IMR-90 (cell line): ENCODE measurements around the gene RSAD1. TPM values are rescaled to one million over a fixed set of nuclear protein-coding genes. Genes with fewer than 3 reads are reported as not detected.
"Not testable (repeated sequence)": the region's sequence is repeated elsewhere in the genome, so short reads cannot be mapped to it uniquely, and the experiment has no call there.

Experiments used
- ATAC-seq: fragments of 200-7000 bp; cut with Tn5 transposase; 2 replicates; pipeline ENCODE4 v1.9.1; 2020; ENCODE audit warnings: low read depth, mild to moderate bottlenecking, moderate library complexity
- BruUV-seq: library from RNA; stranded (reverse); fragments of 400-500 nt; replicated peaks from 2 replicates; lab custom pipeline; 2021; lab: Mats Ljungman, UMichigan
- CTCF ChIA-PET: fragments of 300-600 bp; formaldehyde crosslinking; extraction: SDS; loops from one replicate; lab custom pipeline; 2021; ENCODE audit warnings: antibody characterized with exemption; lab: Yijun Ruan, JAX
- POLR2A ChIA-PET: fragments of 300-600 bp; sonication (Branson Sonifier 250); formaldehyde crosslinking; loops from one replicate; lab custom pipeline; 2022; ENCODE audit warnings: antibody characterized with exemption; ENCODE audit not compliant: unreplicated experiment; lab: Charles Lee
- DNase-seq: peaks from one replicate; pipeline ENCODE4 v3.0.0; 2013
- H2AFZ ChIP-seq: replicated peaks from 2 replicates; pipeline ENCODE3; 2013; ENCODE audit warnings: low read length, mild to moderate bottlenecking; ENCODE audit not compliant: poor library complexity
- H2AK5ac ChIP-seq: 2 replicates; pipeline ENCODE4 v1.6.1; 2013; ENCODE audit warnings: low read depth, low read length, inconsistent platforms
- H2AK9ac ChIP-seq: replicated peaks from 2 replicates; pipeline ENCODE3; 2013; ENCODE audit warnings: mild to moderate bottlenecking, low read depth, low read length, moderate library complexity; ENCODE audit not compliant: poor library complexity
- H2BK120ac ChIP-seq: 2 replicates; pipeline ENCODE4 v1.6.1; 2013; ENCODE audit warnings: low read depth, low read length, inconsistent platforms
- H2BK15ac ChIP-seq: 3 replicates; pipeline ENCODE4 v1.6.1; 2013; ENCODE audit warnings: low read depth, low read length, inconsistent platforms
- H2BK20ac ChIP-seq: 2 replicates; pipeline ENCODE4 v1.6.1; 2013; ENCODE audit warnings: low read depth, mild to moderate bottlenecking, inconsistent platforms, low read length, moderate library complexity
- H2BK5ac ChIP-seq: 2 replicates; pipeline ENCODE4 v1.6.1; 2013; ENCODE audit warnings: mild to moderate bottlenecking, low read depth, low read length, inconsistent platforms; ENCODE audit not compliant: poor library complexity, severe bottlenecking
- H3K14ac ChIP-seq: replicated peaks from 2 replicates; pipeline ENCODE4 v1.6.1; 2013; ENCODE audit warnings: low read depth, low read length, inconsistent platforms
- H3K18ac ChIP-seq: 2 replicates; pipeline ENCODE4 v1.6.1; 2013; ENCODE audit warnings: low read depth, low read length, control low read depth
- H3K23ac ChIP-seq: 2 replicates; pipeline ENCODE4 v1.6.1; 2013; ENCODE audit warnings: low read depth, low read length, inconsistent platforms
- H3K27ac ChIP-seq: 2 replicates; pipeline ENCODE4 v1.5.1; 2013; ENCODE audit warnings: mild to moderate bottlenecking, control low read depth, low read length; ENCODE audit not compliant: insufficient read depth
- H3K27me3 ChIP-seq: 2 replicates; pipeline ENCODE4 v1.6.1; 2013; ENCODE audit warnings: low read length; ENCODE audit not compliant: control insufficient read depth, insufficient read depth
- H3K36me3 ChIP-seq: 2 replicates; pipeline ENCODE4 v1.6.1; 2013; ENCODE audit warnings: low read length, mixed read lengths; ENCODE audit not compliant: control insufficient read depth, insufficient read depth
- H3K4ac ChIP-seq: 2 replicates; pipeline ENCODE4 v1.6.1; 2013; ENCODE audit warnings: low read depth, low read length, inconsistent platforms
- H3K4me1 ChIP-seq: 2 replicates; pipeline ENCODE4 v1.6.1; 2013; ENCODE audit warnings: low read length, mixed read lengths; ENCODE audit not compliant: control insufficient read depth, insufficient read depth
- H3K4me2 ChIP-seq: 2 replicates; pipeline ENCODE4 v1.6.1; 2013; ENCODE audit warnings: low read depth, mild to moderate bottlenecking, control low read depth, low read length, moderate library complexity
- H3K4me3 ChIP-seq: 2 replicates; pipeline ENCODE4 v1.5.1; 2013; ENCODE audit warnings: low read depth, mild to moderate bottlenecking, control low read depth, low read length, moderate library complexity; ENCODE audit not compliant: insufficient read depth
- H3K56ac ChIP-seq: 2 replicates; pipeline ENCODE4 v1.6.1; 2013; ENCODE audit warnings: low read length, inconsistent platforms; ENCODE audit not compliant: insufficient read depth; ENCODE audit errors: extremely low read depth
- H3K79me1 ChIP-seq, 2 experiments: 2 replicates each; pipeline ENCODE4 v1.6.1; 2013; ENCODE audit warnings: low read length in 2 of 2, inconsistent platforms in 1 of 2, low read depth in 1 of 2
- H3K9ac ChIP-seq: 2 replicates; pipeline ENCODE4 v1.6.1; 2013; ENCODE audit warnings: low read depth, low read length, control low read depth
- H3K9me1 ChIP-seq: 2 replicates; pipeline ENCODE4 v1.6.1; 2013; ENCODE audit warnings: low read length, inconsistent platforms; ENCODE audit not compliant: insufficient read depth
- H3K9me3 ChIP-seq: 2 replicates; pipeline ENCODE4 v1.6.1; 2013; ENCODE audit warnings: low read length; ENCODE audit not compliant: control insufficient read depth, insufficient read depth
- H4K20me1 ChIP-seq: 2 replicates; pipeline ENCODE4 v1.6.1; 2013; ENCODE audit warnings: low read length, inconsistent platforms; ENCODE audit not compliant: insufficient read depth
- H4K5ac ChIP-seq: 2 replicates; pipeline ENCODE4 v1.6.1; 2013; ENCODE audit warnings: mild to moderate bottlenecking, low read depth, low read length, control low read depth
- H4K8ac ChIP-seq, 2 experiments: 2 replicates each; pipeline ENCODE4 v1.6.1; 2013; ENCODE audit warnings: low read depth in 2 of 2, low read length in 2 of 2, control low read depth in 1 of 2, inconsistent platforms in 1 of 2
- H4K91ac ChIP-seq: 2 replicates; pipeline ENCODE4 v1.6.1; 2013; ENCODE audit warnings: low read depth, low read length, inconsistent platforms; ENCODE audit not compliant: insufficient read depth
- WGBS, 2 experiments: methylation state at CpG; one replicate each; pipeline versions ENCODE4 v1.1.5 to v1.1.7; 2013; ENCODE audit warnings: missing lambda C conversion rate in 2 of 2; ENCODE audit not compliant: insufficient read length in 1 of 2; ENCODE audit errors: extremely low coverage in 2 of 2; 5-methylcytosine and 5-hydroxymethylcytosine counted together
- dilution Hi-C: fragments of 300-500 bp; cut with HindIII; formaldehyde crosslinking; loops from one replicate; pipeline ENCODE4 v1.14.3; 2018; ENCODE audit warnings: low sequenced_read_pairs; ENCODE audit not compliant: unreplicated experiment
- in situ Hi-C: fragments of 300-500 bp; cut with MboI; formaldehyde crosslinking; loops from 3 replicates; pipeline ENCODE4 v1.14.3; 2019; ENCODE audit warnings: low sequenced_read_pairs, inconsistent platforms, mixed read lengths
- intact Hi-C: fragments of 100-400 bp; cut with micrococcal nuclease; formaldehyde crosslinking; loops from 2 replicates; pipeline ENCODE4 v1.10.0; 2022
- polyA plus RNA-seq, 3 experiments: library from polyadenylated mRNA; depleted of rRNA; stranded (reverse); fragments of >200 nt; gene quantifications; 2 replicates each; pipeline ENCODE4 v1.2.3, GENCODE V29; 2012; ENCODE audit warnings: low replicate concordance in 1 of 3
- total RNA-seq: library from RNA; depleted of rRNA; stranded (reverse); fragments of >200 nt; gene quantifications from 2 replicates; pipeline ENCODE4 v1.2.3, GENCODE V29; 2012

Gene RSAD1
- total and polyA plus RNA-seq, 2 of the 4 experiments (the other 2 are of a cell fraction), result 10.8 to 19.2 TPM

GRCh38 chr17:50475775-50476544 lies 2.7 kb upstream of the RSAD1 start:
- H2AFZ ChIP-seq, H2AK5ac ChIP-seq, H3K4me1 ChIP-seq, H4K20me1 ChIP-seq, H3K18ac ChIP-seq, H3K27ac ChIP-seq, H3K4ac ChIP-seq, H2BK5ac ChIP-seq, DNase-seq, H4K8ac ChIP-seq, H3K9me1 ChIP-seq, intact Hi-C loops, H3K14ac ChIP-seq, H3K9ac ChIP-seq, ATAC-seq, dilution Hi-C loops, H3K56ac ChIP-seq, H3K27me3 ChIP-seq, in situ Hi-C loops, BruUV-seq, H3K9me3 ChIP-seq, H4K5ac ChIP-seq, POLR2A ChIA-PET, H3K4me3 ChIP-seq, H3K4me2 ChIP-seq, H2BK20ac ChIP-seq, H2BK120ac ChIP-seq, H2AK9ac ChIP-seq, H2BK15ac ChIP-seq, H4K91ac ChIP-seq: not testable (repeated sequence)
- Histone ChIP-seq H3K23ac (0 out of 2 replicates have a peak overlapping the region, but pooled peaks have one; percentile 24), H3K79me1 (peaks cover 11 to 17% of the 10 kb centered on the region in 2 experiments; a peak in 3 of 4 replicates), H3K36me3 (peaks cover 12% of the 10 kb centered on the region)
- CTCF ChIA-PET, result interaction anchor here (0.6 kb wide), 1 partner anchor 8 kb away, joined by 3 read pairs; no protein-coding TSS in a partner anchor
- WGBS, 2 experiments, result no CpG with 5 or more reads among the region's 33 CpGs
